ELF-1 (cell line): Measurements from ENCODE around the gene CD58.
"Not testable (repeated sequence)": the region's sequence is repeated elsewhere in the genome, so short reads cannot be mapped to it uniquely, and the experiment has no call there.

Experiments
- DNase-seq: peaks from one replicate; pipeline ENCODE4 v3.0.0-alpha.2; 2016; ENCODE audit warnings: low read depth, low spot score

The CD58 gene

DNA sequence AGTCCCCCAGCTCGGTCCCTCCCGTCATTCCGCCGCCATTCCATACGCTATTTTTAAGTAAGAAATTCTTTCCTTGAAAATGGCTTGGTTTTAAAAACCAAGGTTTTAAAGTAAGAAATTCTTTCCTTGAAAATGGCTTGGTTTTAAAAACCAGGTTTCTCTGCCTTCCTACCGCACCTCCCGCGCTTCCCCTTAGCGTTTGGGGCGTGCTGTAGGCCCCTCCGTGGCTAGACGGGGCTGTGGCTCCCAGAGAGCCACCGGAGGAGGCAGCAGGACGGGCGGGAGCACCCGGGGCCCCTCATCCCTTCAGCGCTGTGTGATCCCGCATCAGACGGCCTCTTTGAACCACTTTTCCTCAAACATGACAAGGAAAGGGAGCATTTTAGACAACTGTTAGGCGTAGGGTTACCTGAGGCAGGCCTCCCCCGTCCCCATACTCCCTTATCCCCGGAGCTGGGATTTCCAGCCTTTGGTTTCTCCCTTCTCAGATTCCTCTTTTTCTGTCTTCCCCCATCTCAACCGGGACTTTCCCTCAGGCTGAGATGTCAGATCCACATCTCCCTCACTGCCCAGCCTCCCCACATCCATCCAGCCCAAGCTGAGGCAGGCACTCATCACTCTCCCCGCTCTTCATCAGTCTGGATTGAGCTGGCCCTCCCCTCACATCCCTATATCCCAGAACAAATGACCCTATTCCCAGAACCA is 541 bp upstream of the CD58 start:
- peak; percentile 49 for DNase-seq

DNA sequence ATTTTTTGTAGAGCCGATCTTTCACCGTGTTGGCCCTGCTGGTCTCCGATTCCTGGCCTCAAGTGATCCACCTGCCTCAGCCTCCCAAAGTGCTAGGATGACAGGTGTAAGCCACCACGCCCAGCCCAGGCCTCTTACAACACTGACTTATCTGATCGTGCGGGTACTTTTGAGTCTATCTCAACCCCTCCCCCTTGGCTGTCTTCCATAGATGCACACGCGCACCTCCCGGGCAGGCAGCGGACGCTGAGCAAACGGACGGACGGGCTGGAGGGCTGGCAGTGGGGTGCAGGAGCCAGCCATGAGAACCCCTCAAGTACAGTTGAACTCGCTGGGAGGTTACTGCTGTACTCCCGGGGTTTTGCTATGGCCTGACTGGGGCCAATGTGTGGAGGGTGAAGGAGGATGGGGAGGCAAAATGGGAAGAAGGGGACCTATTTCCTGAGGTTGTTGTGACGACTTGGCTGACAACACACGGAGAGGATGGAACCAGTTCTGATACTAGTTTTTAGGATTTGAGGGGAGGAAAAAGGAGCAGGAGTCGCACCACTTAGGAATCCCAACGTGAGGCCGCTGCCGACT is 959 bp downstream of the CD58 start:
- no peak for DNase-seq

- DNase-seq: no peak
Observed at GRCh38 chr1:116569381-116569670, 1.5 kb downstream of the CD58 start.

DNA sequence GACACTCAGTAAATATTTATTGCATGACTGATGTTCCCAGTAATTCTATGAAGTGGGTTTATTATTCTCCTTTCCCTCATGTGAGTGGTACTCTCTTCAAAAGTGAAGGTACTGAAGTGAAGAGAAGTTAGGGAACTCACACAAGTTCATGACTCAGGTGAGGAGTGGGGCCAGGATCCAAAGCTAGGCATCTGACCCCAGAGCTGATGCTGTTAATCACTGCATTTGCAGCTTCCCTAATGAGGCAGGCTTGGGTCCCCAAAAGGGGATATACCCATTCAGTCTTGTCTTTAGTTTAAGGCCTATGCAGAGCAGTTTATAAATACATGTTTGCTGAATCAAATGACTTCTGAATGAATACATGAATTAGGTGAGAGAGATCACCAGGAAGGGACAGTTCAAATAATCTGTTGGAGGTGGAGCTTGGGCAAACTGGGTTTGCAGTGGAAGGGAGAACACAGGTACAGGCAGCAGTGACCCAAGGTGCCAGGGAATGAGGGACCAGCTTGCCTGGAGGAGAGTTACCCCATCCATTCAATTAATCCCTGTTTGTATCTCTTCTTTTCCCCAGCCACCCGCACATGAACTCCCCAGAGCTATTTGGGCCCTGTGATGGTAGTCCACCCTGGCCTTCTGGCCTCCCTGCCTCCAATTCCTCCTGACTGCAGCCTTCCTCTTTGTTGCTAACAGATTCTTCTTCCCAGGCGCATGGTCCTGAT is 2.0 kb downstream of the CD58 start:
- no peak for DNase-seq

DNA sequence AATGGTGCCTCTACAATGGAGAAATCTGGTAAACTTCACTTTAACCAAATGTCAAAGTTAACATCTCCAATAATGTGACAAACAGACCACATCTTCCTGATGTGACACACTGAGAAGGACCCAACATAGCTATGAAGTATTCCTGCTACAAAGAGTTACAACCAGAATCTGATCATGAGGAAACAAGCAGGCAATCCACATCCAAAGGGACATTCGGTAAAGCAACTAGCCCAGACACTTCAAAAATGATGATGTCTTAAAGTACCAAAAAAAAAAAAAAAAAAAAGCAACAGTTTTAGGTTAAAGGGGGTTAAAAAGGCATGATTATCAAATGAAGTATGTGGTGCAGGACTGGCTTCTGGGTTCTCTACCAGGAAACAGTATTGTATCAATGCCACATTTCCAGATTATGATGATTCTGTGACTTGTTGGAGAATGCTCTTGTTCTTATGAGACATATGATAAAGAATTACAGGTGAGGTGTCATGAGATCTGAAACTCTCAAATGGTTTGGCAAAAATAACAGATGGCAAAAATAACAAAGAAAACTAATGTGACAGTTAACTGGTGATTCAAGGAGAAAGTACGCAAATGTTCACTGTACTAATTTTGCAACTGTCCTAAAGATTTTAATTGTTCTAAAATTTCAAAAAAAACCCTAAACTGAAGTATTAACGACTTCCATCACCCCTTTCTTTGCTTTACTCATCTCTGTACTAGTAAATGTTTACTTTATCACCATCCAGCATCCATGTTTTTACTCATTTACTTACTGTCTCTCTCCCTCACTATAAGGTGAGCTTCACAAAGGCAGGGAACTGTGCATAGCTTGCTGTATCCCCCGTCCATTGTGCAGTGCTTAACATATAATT is 2.8 kb downstream of the CD58 start:
- no peak for DNase-seq

- no peak for DNase-seq
Observed at GRCh38 chr1:116565222-116565621, 5.6 kb downstream of the CD58 start.

DNA sequence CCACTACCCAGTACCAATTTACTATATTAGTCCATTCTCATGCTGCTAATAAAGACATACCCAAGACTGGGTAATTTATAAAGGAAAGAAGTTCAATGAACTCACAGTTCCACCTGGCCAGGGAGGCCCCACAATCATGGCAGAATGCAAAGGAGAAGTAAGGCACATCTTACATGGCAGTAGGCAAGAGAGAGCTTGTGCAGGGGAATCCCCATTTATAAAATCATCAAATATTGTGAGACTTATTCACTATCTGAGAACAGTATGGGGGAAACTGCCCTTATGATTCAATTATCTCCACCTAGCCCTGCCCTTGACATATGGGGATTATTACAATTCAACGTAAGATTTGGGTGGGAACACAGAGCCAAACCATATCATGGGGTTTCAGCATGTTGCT is 6.4 kb downstream of the CD58 start:
- no peak for DNase-seq

- DNase-seq: not testable (repeated sequence)
Observed at GRCh38 chr1:116562465-116562864, 8.4 kb downstream of the CD58 start.

- no peak for DNase-seq
Observed at GRCh38 chr1:116561563-116561962, 9.3 kb downstream of the CD58 start.

DNA sequence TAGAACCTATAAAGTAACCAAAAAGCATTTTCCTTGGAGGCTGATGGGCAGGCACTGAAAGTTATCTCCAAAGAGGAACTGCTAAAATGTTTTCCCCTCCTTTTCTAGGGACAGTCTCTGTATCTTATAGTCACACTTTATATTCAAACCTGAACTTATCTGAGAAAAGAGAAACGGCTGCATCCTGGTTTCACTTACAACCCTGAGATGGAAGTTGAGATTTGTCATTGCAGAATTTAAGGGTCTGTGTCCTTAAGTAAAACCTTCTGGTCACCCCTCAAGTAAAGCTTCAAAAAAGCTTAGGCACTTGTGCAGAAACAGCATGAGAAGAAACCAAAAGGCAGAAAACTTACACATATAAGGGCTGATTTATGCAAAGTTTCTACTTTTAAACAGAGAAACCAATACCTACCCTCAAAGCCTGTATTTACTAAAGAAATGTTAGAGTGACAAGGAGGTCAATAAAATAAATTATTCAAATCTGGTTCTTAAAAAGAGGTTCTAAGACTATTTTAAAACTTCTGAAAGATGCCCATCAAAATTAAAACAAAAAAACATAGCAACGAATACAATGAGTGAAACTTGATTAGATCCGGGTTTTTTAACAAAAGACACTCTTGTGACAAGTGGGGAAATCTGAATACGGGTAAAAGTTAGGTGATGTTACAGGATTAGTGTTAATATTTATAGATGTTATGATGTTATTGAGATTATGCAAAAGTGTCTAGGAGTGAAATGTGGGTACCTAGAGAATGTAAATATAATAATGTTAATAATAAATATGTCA is 9.9 kb downstream of the CD58 start:
- DNase-seq: no peak

DNA sequence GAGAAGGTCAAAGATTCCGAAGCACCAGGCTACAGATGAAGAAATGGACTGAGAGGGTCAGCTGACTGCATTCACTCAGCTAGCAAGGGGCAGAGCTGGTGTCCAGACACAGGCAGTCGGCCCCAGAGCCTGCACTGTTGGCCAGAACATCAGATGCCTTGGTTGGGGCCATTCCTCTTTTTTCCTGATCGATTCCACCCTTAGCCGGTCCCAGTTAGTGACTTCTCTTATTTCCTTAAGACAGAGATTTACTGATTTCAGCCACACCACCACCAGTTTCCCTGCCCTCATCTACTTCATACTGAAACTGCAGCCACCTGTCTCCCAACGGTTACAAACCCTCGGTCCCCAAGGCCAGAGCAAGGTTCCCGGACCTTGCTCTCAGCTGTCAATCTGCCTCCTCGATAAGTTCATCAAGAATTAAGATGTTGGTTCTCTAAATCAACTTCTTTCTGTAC is 11.5 kb downstream of the CD58 start:
- no peak for DNase-seq

DNA sequence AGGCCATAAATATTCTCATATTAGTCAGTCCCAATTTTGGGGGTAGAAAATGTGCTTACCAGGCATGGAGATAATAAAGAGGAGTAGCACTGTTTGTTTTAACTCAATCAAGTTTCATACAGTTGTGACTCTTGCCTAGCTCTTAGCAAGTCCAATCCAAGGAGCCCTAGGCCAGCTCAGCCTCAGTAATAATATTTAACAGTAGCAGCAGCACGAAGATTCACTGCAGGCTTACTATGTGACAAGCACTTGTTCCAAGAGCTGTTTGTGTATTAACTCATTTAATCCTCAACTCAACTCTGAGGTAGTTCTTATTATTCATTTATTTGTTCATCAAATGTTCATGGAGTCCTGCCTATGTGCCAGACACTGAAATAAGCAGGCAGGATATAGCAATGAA is 12.3 kb downstream of the CD58 start:
- no peak for DNase-seq

- no peak for DNase-seq
Observed at GRCh38 chr1:116558140-116558549, 12.7 kb downstream of the CD58 start.

DNA sequence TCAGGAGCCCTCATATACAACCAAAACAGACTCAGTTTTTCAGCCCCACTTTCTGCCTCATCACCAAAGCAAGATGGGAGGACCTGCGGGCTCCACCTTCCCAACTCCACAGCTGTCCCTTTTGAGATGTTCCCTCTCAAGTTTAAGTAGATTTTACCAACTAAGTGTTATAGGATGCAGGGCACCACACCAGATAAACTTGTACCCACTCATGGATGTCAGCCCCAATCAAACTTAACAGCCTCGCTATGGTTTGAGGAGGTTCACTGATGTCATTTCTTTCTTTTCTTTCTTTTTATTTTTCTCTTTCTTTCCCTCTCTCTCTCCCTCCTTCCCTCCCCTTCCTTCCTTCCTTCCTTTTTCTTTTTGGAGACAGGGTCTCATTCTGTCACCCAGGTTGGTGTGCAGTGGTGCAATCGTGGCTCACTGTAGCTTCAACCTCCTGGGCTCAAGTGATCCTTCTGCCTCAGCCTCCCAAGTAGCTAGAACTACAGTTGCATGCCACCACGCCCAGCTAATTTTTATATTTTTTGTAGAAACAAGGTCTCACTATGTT is 13.4 kb downstream of the CD58 start:
- no peak for DNase-seq

- DNase-seq: peak; percentile 36
Observed at GRCh38 chr1:116556289-116557006, 14.4 kb downstream of the CD58 start.

DNA sequence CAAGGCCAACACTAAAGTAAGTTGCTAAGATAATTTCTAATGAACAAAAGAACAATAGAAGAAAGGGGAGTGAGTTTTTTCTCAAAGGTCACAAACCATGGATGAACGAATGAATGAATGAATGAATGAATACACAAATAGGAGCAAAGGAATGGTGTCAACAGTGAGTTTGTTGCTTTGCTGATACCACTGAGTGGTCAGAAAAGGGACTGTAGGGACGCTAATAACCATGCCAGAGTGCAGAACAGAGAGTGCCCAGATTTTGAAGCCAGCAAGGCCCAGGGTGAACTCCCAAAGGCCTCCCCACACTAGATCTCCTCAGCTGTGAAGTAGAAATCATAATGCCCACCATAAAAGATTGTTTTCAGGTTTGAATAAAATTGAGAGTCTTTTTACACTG is 15.9 kb downstream of the CD58 start:
- DNase-seq: no peak

DNA sequence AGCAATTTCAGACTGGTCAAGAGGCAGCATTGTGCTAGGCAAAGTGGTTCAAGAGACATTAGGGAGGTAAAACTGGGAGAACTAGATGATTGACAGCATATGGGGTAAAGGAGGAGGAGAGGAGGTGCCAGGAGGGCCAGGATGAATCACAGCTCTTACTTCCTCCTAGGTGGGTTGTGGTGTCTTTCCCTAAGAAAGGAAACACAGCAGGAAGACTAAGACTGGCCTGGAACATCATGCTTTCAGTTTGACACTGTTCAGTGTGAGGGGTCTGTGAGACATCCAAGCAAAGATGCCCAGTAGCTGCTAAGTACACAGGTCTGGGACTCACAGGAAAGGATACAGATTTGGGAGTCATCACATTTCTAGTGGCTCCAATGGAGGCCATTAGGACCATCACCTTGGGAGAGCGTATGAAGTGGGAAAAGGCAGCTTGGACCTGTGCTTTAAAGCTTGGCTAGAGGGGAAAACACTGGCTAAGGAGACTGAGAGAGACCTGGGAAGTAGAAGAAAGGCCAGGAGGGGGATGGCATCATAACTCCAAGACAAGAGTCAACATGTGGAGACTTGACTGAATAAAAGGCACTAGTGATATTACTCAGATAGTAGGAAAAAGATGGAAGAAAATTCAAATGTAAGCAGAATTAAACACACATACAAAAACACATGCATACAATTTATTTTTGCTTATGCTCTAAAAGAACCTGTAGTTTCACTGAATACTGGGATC is 17.3 kb downstream of the CD58 start:
- no peak for DNase-seq

- no peak for DNase-seq
Observed at GRCh38 chr1:116546354-116546977, 24.4 kb downstream of the CD58 start.

DNA sequence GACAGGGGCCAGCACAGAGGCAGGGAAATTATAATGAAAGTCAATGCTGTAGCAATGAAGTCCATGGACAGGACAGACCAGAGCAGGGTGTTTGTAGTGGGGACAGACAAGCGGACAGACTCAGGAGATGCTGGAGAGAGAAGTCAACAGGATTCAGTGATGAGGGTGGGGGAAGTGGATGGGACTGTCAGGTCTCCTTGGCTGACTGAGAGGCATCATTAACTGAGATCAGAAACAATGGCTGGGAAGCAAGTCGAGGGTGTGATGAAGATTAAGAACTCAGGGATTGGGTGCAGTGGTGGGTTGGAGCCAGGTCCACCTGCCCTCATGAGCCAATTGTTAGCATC is 25.5 kb downstream of the CD58 start:
- DNase-seq: no peak
